ENCODE results near the gene MYO1D.
A peak's percentile ranks its signal among the peaks of the same experiment; 100 is the strongest.

The MYO1D gene

GRCh38 chr17:32786169-32786568 lies 90.8 kb downstream of the MYO1D start:
- intact Hi-C loops (cut with DNase I; ENCODE audit: low total_unique reads) = loop anchor here (10.0 kb wide), 1 partner anchor 119 kb away; no protein-coding TSS in a partner anchor
- Histone ChIP-seq H3K4me3 (no peak overlapping the region), H3K27me3 (no peaks in the 10 kb centered on the region), H3K36me3 (no peaks in the 10 kb centered on the region), H3K27ac (no peak overlapping the region), H3K9me3 (no peaks in the 10 kb centered on the region), H3K4me1 (peaks cover 0 to 7% (median 0%) of the 10 kb centered on the region in 4 donors)
- no peak for DNase-seq
- no peak for TF ChIP-seq CTCF (IDR thresholded peaks at IDR 0.05)

GRCh38 chr17:32784113-32784512 lies 92.8 kb downstream of the MYO1D start:
- intact Hi-C loops (cut with DNase I; ENCODE audit: low total_unique reads) = loop anchor here (10.0 kb wide), 1 partner anchor 121 kb away; no protein-coding TSS in a partner anchor
- Histone ChIP-seq H3K4me3 (no peak overlapping the region), H3K27ac (peak overlapping the region in 1 of 2 donors; percentile 1), H3K4me1 (peaks cover 0 to 7% (median 0%) of the 10 kb centered on the region in 4 donors), H3K36me3 (peaks cover 0 to 7% (median 0%) of the 10 kb centered on the region in 3 donors), H3K27me3 (no peaks in the 10 kb centered on the region), H3K9me3 (no peaks in the 10 kb centered on the region)
- no peak for DNase-seq
- no peak for TF ChIP-seq CTCF (IDR thresholded peaks at IDR 0.05)

- Histone ChIP-seq H3K27me3 (no peaks in the 10 kb centered on the region), H3K4me3 (no peak overlapping the region), H3K27ac (peak overlapping the region in 1 of 2 donors; percentile 1), H3K36me3 (peaks cover 0 to 7% (median 0%) of the 10 kb centered on the region in 3 donors), H3K4me1 (peaks cover 0 to 7% (median 0%) of the 10 kb centered on the region in 4 donors), H3K9me3 (no peaks in the 10 kb centered on the region)
- TF ChIP-seq CTCF (IDR thresholded peaks at IDR 0.05) = peak; percentile 66 to 92
- intact Hi-C loops (cut with DNase I; ENCODE audit: low total_unique reads) = loop anchor here (2.0 to 10.0 kb wide), 2 partner anchors 93 to 121 kb away; partner anchors contain the start of gene MYO1D
- DNase-seq = no peak
Observed at GRCh38 chr17:32783602-32784001, 93.3 kb downstream of the MYO1D start.

- H3K27me3 ChIP-seq = no peaks in the 10 kb centered on the region
- no peak overlapping the region for H3K4me3 ChIP-seq
- no peaks in the 10 kb centered on the region for H3K9me3 ChIP-seq
- intact Hi-C loops (cut with DNase I; ENCODE audit: low total_unique reads) = loop anchor here (10.0 kb wide), 1 partner anchor 124 kb away; no protein-coding TSS in a partner anchor
- peaks cover 0 to 7% (median 0%) of the 10 kb centered on the region in 4 donors for H3K4me1 ChIP-seq
- no peak for DNase-seq
- no peak for TF ChIP-seq CTCF (IDR thresholded peaks at IDR 0.05)
- H3K27ac ChIP-seq = no peak overlapping the region
- peaks cover 0 to 13% (median 12%) of the 10 kb centered on the region in 3 donors for H3K36me3 ChIP-seq
Observed at GRCh38 chr17:32780721-32781120, 96.2 kb downstream of the MYO1D start.

- no peak for TF ChIP-seq CTCF (IDR thresholded peaks at IDR 0.05)
- intact Hi-C loops (cut with DNase I; ENCODE audit: low total_unique reads) = no loop called here
Observed at GRCh38 chr17:32777922-32778321, 99.0 kb downstream of the MYO1D start.

More at GRCh38 chr17:32777922-32778321, 99.0 kb downstream of the MYO1D start:
- Histone ChIP-seq H3K9me3 (no peaks in the 10 kb centered on the region), H3K4me1 (peaks cover 0 to 3% (median 0%) of the 10 kb centered on the region in 4 donors), H3K4me3 (no peak overlapping the region), H3K27me3 (no peaks in the 10 kb centered on the region), H3K27ac (no peak overlapping the region), H3K36me3 (peaks cover 0 to 19% (median 16%) of the 10 kb centered on the region in 3 donors)
- DNase-seq = no peak

All from tibial artery (tissue), 4 donors.